Upper lobe of right lung (tissue), 1 donor: Measurements from ENCODE around the gene DEF6. TPM values are rescaled to one million over a fixed set of nuclear protein-coding genes. Genes with fewer than 3 reads are reported as not detected.

ENCODE experiments used
- ATAC-seq: fragments of 200-7000 bp; cut with Tn5 transposase; one replicate; pipeline ENCODE4 v1.9.1; 2020; ENCODE audit warnings: mild to moderate bottlenecking, moderate library complexity
- DNase-seq: peaks from one replicate; pipeline ENCODE4 v3.0.0-alpha.2; 2020
- H3K27ac ChIP-seq: fragments of 200-600 bp; one replicate; pipeline ENCODE4 v1.8.0; 2022
- H3K27me3 ChIP-seq: fragments of 200-600 bp; one replicate; pipeline ENCODE4 v1.8.0; 2022; ENCODE audit warnings: mild to moderate bottlenecking
- H3K36me3 ChIP-seq: fragments of 200-600 bp; one replicate; pipeline ENCODE4 v1.8.0; 2022
- H3K4me1 ChIP-seq: fragments of 200-600 bp; one replicate; pipeline ENCODE4 v1.8.0; 2022
- H3K4me3 ChIP-seq: fragments of 200-600 bp; one replicate; pipeline ENCODE4 v1.8.0; 2022; ENCODE audit warnings: mild to moderate bottlenecking
- H3K9me3 ChIP-seq: fragments of 200-600 bp; one replicate; pipeline ENCODE4 v1.8.0; 2022
- CTCF ChIP-seq: fragments of 200-600 bp; IDR thresholded peaks from one replicate; pipeline ENCODE4 v1.8.0; 2022; ENCODE audit warnings: antibody characterized with exemption
- intact Hi-C: fragments of 100-400 bp; cut with DNase I; formaldehyde crosslinking; loops from one replicate; pipeline ENCODE4 v1.11.0; 2022
- total RNA-seq: library from RNA; stranded (reverse); fragmentation: NEBNext Ultra II Directional; extraction: Animal tissue kit (Norgen Biotek cat#: 25700); gene quantifications from one replicate; pipeline ENCODE4 v1.2.1, GENCODE V29; 2021
- donor health status: DM: no; HTN: yes; CAD: no; lungs with severe emphysema.

DEF6 gene
- total RNA-seq, 1 donor from 2014 or later: 17.4 TPM

GRCh38 chr6:35283361-35283760, 14.3 kb upstream of the DEF6 start:
- intact Hi-C loops: no loop called here
- Histone ChIP-seq H3K27ac (no peak overlapping the region), H3K36me3 (peaks cover 76% of the 10 kb centered on the region), H3K9me3 (no peaks in the 10 kb centered on the region), H3K4me3 (no peak overlapping the region), H3K4me1 (no peaks in the 10 kb centered on the region), H3K27me3 (no peaks in the 10 kb centered on the region)
- DNase-seq (no peak), ATAC-seq (no peak)
- TF ChIP-seq CTCF: no peak

GRCh38 chr6:35287671-35288396, 9.8 kb upstream of the DEF6 start:
- DNase-seq: no peak
- Histone ChIP-seq H3K27ac (no peak overlapping the region), H3K27me3 (no peaks in the 10 kb centered on the region), H3K4me1 (no peaks in the 10 kb centered on the region), H3K9me3 (no peaks in the 10 kb centered on the region), H3K36me3 (peaks cover 97% of the 10 kb centered on the region), H3K4me3 (no peak overlapping the region)
- intact Hi-C loops: no loop called here
- TF ChIP-seq CTCF: no peak
- no peak for ATAC-seq

DNA sequence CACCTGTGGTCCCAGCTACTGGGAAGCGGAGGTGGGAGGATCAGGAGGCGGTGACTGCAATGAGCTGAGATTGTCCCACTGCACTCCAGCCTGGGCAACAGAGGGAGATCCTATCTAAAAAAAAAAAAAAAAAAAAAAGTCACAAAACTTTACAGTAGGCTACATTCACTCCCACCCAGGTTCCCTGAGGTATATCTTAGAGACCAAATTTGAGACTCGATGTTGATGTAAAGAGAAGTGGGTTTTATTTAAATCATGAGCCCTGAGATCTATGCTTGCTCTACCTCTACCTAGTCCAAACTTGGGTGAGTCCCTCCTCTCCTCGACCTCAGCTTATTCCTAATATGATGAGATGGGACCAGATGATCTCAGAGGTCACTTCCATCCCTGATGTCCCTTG, 8.8 kb upstream of the DEF6 start:
- no peak for DNase-seq
- H3K9me3 ChIP-seq: no peaks in the 10 kb centered on the region
- H3K27ac ChIP-seq: no peak overlapping the region
- no peaks in the 10 kb centered on the region for H3K4me1 ChIP-seq
- ATAC-seq: no peak
- no peak for TF ChIP-seq CTCF
- H3K4me3 ChIP-seq: no peak overlapping the region
- intact Hi-C loops: no loop called here
- H3K27me3 ChIP-seq: no peaks in the 10 kb centered on the region
- peaks cover 91% of the 10 kb centered on the region for H3K36me3 ChIP-seq

DNA sequence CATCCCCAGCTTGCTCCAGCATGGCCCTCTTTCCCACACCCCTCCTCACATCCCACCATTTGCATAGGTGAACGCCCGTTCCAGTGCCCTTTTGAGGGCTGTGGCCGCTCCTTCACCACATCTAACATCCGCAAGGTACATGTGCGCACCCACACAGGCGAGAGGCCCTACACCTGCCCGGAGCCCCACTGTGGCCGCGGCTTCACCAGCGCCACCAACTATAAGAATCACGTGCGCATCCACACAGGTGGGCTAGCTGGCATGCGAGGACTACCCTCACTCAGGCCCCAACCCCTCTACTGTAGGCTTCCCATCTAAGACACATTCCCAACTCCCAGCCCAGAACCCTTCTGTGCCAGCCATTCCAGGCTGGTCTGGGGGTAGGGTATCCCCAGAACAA, 6.1 kb upstream of the DEF6 start:
- Histone ChIP-seq H3K4me1 (no peaks in the 10 kb centered on the region), H3K27me3 (no peaks in the 10 kb centered on the region), H3K4me3 (no peak overlapping the region), H3K27ac (no peak overlapping the region), H3K36me3 (peaks cover 81% of the 10 kb centered on the region), H3K9me3 (no peaks in the 10 kb centered on the region)
- DNase-seq: no peak
- no peak for TF ChIP-seq CTCF
- ATAC-seq: no peak
- intact Hi-C loops: no loop called here

GRCh38 chr6:35292494-35292893, 5.1 kb upstream of the DEF6 start:
- Histone ChIP-seq H3K4me3 (no peak overlapping the region), H3K4me1 (peaks cover 6% of the 10 kb centered on the region), H3K27ac (no peak overlapping the region), H3K27me3 (no peaks in the 10 kb centered on the region), H3K9me3 (no peaks in the 10 kb centered on the region), H3K36me3 (peaks cover 71% of the 10 kb centered on the region)
- intact Hi-C loops: no loop called here
- TF ChIP-seq CTCF: no peak
- ATAC-seq: no peak
- no peak for DNase-seq

- TF ChIP-seq CTCF: no peak
- H3K9me3 ChIP-seq: no peaks in the 10 kb centered on the region
- DNase-seq (no peak), ATAC-seq (no peak)
- H3K27ac ChIP-seq: no peak overlapping the region
- intact Hi-C loops: no loop called here
- no peaks in the 10 kb centered on the region for H3K27me3 ChIP-seq
- peaks cover 59% of the 10 kb centered on the region for H3K36me3 ChIP-seq
- no peak overlapping the region for H3K4me3 ChIP-seq
- peaks cover 17% of the 10 kb centered on the region for H3K4me1 ChIP-seq
These were observed 3.9 kb upstream of the DEF6 start for GRCh38 chr6:35293681-35294080.
